Endometrial microvascular endothelial cells (primary cell): ENCODE measurements around the gene FAM241B. TPM values are rescaled to one million over a fixed set of nuclear protein-coding genes. Genes with fewer than 3 reads are reported as not detected.

Experiments
- in situ Hi-C: cut with HindIII; loops from 2 replicates; pipeline ENCODE4 v1.10.0; 2017; ENCODE audit warnings: low sequenced_read_pairs, low pct_unique_long_range_greater_than_20kb; ENCODE audit errors: inconsistent ontology term
- total RNA-seq: library from RNA; depleted of rRNA; stranded (reverse); fragments of >200 nt; gene quantifications from one replicate; pipeline ENCODE4 v1.2.3, GENCODE V29; 2015; ENCODE audit errors: inconsistent ontology term

FAM241B gene
- total RNA-seq, 1 donor from 2014 or later, result not detected

DNA sequence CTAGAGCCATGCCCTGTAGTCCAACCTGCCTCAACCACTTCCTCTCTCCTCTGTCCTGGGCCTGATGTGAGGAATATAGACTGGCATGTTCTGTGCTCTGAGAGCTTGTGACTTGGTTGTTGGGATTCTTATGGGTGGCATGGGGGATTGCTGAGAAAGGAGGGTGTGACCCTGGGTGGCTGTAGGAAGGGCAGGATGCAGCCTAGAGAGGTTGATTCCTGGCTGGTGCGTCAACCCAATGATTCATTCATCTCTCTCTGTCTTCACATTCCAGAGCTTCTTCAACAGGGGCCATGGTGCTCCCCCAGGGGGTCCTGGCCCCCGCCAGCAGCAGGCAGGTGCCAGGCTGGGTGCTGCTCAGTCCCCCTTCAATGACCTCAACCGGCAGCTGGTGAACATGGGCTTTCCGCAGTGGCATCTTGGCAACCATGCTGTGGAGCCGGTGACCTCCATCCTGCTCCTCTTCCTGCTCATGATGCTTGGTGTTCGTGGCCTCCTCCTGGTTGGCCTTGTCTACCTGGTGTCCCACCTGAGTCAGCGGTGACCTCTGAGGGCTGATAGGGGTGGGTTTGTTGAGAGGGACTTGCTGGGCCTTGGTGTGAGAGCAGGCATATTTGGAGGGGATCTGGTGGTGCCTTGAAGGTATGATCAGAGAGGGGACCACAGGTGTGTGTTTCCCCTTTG lies 2.6 kb downstream of the FAM241B start:
- in situ Hi-C loops, result loop anchor here (25.0 kb wide), 1 partner anchor 95 kb away; no protein-coding TSS in a partner anchor

- in situ Hi-C loops, result loop anchor here (25.0 kb wide), 1 partner anchor 97 kb away; no protein-coding TSS in a partner anchor
Measured at GRCh38 chr10:69633673-69634635, 3.9 kb downstream of the FAM241B start.

DNA sequence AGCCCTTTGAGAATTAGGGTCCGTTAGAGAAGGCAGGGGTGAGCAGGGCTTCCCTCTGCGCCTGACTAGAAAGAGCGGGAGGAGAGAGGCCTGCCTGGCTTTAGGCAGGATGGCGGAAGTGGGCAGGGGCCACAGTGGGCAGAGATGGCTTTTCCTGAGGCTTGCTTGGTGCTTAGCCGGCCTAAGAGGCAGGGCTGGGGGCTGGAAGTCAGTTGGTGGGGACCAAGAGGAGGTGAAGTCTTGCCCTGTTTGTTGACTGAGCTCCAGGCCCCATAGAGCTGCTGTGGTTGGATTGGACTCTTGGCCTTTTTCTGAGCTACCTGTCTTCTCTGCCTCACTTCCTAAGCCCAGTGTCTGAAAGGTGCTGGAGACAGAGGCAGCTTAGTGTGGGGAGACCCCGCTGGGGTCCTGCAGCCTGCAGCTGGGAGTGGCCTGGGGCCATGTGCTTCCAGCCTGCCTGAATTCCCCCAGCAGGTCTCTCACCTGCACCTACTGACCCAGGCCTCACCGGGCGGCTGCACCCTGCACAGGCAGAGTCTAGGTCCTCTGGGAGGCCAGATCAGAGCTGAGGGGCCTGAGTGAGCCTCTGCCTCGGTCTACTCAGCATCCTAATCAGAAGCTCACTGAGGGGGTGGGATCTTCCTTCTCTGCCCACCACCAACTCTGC lies 4.8 kb downstream of the FAM241B start:
- in situ Hi-C loops, result loop anchor here (25.0 kb wide), 1 partner anchor 98 kb away; no protein-coding TSS in a partner anchor

- in situ Hi-C loops, result loop anchor here (25.0 kb wide), 1 partner anchor 98 kb away; no protein-coding TSS in a partner anchor
Measured at GRCh38 chr10:69635428-69636272, 5.6 kb downstream of the FAM241B start.

DNA sequence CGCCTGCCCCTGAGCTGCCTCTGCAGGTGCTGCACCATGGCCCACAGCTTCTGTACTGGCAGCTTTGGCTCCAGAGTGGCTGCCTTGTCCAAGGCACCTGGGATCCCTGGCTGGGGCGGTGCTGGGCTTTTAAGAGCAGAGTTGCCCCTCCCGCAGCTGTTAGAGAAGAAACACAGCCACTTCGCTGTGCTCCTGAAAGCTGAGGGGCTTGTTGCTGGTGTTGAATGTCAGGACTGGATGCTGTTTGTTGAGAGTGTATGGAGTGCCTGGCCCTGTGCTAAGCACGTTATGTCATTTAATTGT lies 6.2 kb downstream of the FAM241B start:
- in situ Hi-C loops, result loop anchor here (25.0 kb wide), 1 partner anchor 99 kb away; no protein-coding TSS in a partner anchor

GRCh38 chr10:69636626-69637605 lies 6.9 kb downstream of the FAM241B start:
- in situ Hi-C loops, result loop anchor here (25.0 kb wide), 1 partner anchor 100 kb away; no protein-coding TSS in a partner anchor

DNA sequence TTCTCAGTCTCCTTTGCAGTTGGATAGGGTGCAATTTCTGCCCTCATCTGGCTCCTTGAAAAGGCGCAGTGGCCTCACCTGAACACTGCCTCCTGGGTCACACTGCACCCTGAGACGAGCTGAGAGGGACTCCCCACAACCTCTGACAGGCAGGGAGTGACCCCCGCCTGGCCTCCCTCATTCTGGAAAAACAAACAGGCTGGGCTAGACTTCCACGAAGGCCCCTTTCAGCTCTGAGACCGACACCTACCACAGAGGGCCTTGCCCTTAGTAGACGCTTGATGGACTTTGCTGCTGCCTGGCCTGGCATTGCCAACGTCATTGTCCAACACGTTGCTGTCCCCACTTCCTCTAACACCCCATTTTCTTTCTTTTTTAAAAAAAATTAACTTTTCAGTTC lies 8.6 kb downstream of the FAM241B start:
- in situ Hi-C loops, result loop anchor here (25.0 kb wide), 1 partner anchor 101 kb away; no protein-coding TSS in a partner anchor

DNA sequence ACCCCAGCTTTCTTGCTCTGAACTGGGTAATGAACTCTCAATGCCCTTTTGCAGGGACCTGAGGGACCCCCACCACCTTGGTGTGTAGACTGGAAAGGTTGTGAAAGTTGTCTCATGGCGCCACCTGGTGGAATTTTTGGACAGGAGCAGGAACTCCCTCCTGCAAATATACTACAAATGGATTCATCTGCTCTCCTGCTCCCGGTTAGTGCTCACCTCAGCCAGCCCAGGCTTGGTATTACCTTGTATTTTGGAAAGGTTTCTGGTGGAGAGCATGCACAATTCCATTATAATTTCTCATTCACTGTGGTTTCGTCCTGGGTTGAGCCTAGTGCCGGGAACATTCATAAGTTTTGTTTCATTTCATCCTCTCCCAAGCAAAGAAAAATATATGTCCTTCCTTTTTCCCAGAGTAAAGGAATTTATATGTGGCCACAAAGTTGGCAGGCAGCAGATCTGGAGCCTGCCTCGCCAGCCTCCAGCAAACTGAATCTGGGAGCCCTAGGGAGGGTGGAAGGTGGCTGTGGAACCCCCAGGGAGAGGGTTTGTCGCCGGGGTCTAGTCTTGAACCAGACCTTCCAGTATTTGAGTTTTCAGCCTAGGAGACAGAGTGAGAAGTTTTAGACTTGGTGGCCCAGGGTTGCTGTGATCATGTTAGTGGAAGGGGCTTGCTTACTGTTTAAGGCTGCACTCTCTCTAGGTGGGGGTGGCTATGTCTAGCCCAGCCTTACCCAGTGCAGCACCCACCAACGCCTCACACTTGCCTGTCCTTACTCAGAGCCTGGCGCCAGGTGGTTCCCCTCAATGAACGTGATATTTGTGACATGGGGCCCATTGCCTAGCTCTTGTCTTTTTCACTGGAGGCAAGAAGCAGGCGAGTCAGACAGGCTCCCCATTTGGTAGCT lies 9.5 kb downstream of the FAM241B start:
- in situ Hi-C loops, result loop anchor here (25.0 kb wide), 1 partner anchor 102 kb away; no protein-coding TSS in a partner anchor

DNA sequence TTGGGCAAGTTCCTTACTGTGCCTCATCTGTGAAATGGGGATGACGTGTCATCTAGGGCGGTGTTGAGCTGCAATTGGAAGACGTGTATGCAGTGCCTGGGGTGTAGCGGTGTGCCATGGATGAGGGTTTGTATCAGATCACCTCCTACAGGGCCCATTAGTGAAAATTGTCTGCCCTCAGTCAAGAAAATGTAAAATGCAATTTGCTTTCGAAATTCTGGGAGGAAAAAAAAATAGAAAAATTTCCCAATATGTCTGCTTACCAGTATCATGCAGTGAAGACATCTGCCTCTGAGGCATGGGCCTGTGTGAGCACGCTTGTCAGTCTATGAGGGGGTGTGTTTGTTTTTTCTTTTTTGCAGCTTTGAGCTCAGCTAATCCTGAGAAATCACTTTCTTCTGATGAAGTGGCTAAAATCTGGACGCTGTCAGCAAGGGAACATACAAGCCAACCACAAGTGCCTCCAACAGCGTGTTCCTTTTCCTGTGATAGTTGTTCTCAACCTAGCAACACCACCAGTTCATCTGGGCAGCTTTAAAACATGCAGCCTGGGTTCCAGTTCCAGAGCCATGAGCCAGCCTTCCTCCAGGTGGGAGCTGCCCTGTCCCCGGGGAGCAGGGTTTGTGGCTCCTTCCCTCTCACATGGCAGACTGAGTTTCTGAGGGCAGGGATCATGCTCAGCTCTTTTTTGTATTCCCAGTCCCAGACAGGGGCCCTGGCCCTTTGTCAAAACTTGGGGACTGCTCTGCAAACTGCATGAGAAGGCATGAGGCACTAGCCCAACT lies 10.3 kb downstream of the FAM241B start:
- in situ Hi-C loops, result loop anchor here (25.0 kb wide), 1 partner anchor 103 kb away; no protein-coding TSS in a partner anchor

DNA sequence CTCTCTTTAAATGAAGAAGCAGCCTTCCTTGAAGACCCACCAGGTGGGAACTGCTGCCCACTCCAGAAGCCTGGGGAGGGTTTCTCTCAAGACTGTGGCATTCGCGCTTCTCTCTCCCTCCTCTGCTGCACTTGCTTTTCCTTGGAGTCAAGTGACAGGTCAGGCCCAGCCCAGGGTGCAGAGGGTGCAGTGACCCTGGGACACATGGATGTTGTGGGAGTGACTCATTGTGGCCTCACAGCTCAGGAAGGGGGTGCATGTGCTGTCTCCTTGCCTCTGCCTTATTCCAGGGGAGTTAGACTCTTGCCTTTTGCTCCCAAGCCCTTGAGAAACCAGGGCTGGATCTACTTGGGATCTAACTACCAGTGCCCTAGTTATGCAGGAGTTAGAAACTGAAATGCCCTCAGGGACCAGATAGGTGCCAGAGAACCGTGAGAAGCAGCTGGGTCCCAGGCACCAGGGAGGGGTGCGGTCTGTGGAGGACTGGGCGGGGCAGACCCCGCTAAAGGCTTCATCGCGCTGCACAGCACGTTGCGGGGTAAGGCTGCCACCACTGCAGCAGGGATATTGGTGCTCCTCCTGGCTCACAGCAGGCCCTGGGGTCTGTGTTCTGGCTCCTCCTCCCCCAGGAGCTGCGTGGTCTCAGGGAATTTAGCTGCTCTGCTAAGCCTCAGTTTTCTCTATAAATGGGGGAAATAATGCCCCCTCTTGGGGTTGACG lies 11.4 kb downstream of the FAM241B start:
- in situ Hi-C loops, result loop anchor here (25.0 kb wide), 1 partner anchor 104 kb away; no protein-coding TSS in a partner anchor

DNA sequence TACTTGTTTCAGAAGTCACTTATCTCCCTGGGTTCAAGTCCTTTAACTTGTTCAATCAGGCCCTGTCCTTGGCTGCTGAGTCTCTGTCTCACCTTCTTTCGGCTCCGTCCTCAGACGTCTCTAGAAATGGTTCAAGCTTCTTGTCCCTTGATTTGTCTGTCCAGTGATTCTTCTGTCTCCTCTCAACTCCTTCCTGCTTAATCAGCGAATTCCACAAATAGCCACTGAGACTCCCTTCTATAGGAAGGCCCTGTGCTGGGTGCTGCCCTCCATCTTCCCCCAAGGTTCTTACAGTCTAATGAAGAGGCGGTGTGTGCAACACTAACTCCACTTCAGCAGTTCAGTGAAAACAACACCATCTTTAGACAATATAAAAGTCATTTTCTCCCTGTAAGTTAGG lies 12.7 kb downstream of the FAM241B start:
- in situ Hi-C loops, result loop anchor here (25.0 kb wide), 1 partner anchor 105 kb away; no protein-coding TSS in a partner anchor

GRCh38 chr10:69643779-69644657 lies 14.0 kb downstream of the FAM241B start:
- in situ Hi-C loops, result loop anchor here (25.0 kb wide), 1 partner anchor 107 kb away; no protein-coding TSS in a partner anchor

GRCh38 chr10:69644658-69645295 lies 14.7 kb downstream of the FAM241B start:
- in situ Hi-C loops, result loop anchor here (25.0 kb wide), 1 partner anchor 107 kb away; no protein-coding TSS in a partner anchor
